GM18517 (cell line): ENCODE data around the gene MPV17.
"Not testable (repeated sequence)": the region's sequence is repeated elsewhere in the genome, so short reads cannot be mapped to it uniquely, and the experiment has no call there.

Experiments
- ATAC-seq: cut with Tn5 transposase; IDR thresholded peaks from one replicate; pipeline ENCODE4 v1.9.1; 2021; ENCODE audit warnings: mild to moderate bottlenecking, moderate library complexity; ENCODE audit not compliant: unreplicated experiment

MPV17 gene

GRCh38 chr2:27323596-27324285 is 844 bp upstream of the MPV17 start:
- no peak for ATAC-seq

- ATAC-seq = no peak
These were observed 564 bp downstream of the MPV17 start for GRCh38 chr2:27322301-27322765.

GRCh38 chr2:27320958-27321543 is 1.8 kb downstream of the MPV17 start:
- ATAC-seq = no peak

GRCh38 chr2:27319839-27320238 is 3.1 kb downstream of the MPV17 start:
- not testable (repeated sequence) for ATAC-seq

GRCh38 chr2:27316655-27317412 is 6.1 kb downstream of the MPV17 start:
- ATAC-seq = no peak

- ATAC-seq = no peak
These were observed 7.8 kb downstream of the MPV17 start for GRCh38 chr2:27315122-27315521.

- no peak for ATAC-seq
These were observed 8.2 kb downstream of the MPV17 start for GRCh38 chr2:27314709-27315108.

- ATAC-seq = no peak
These were observed 8.8 kb downstream of the MPV17 start for GRCh38 chr2:27313882-27314645.

GRCh38 chr2:27312152-27312551 is 10.7 kb downstream of the MPV17 start:
- no peak for ATAC-seq

- no peak for ATAC-seq
These were observed 13.2 kb downstream of the MPV17 start for GRCh38 chr2:27309651-27310050.

GRCh38 chr2:27308359-27308881 is 14.5 kb downstream of the MPV17 start, which contains the start of gene UCN:
Gene UCN (minus strand): TSS chr2:27308445. CDS start chr2:27307895, 550 bp downstream.
- ATAC-seq = no peak

- ATAC-seq = no peak
These were observed 15.1 kb downstream of the MPV17 start for GRCh38 chr2:27307545-27308358.

GRCh38 chr2:27307287-27307544 is 15.7 kb downstream of the MPV17 start:
- no peak for ATAC-seq

- no peak for ATAC-seq
These were observed 16.2 kb downstream of the MPV17 start for GRCh38 chr2:27306573-27307286.

- no peak for ATAC-seq
These were observed 16.8 kb downstream of the MPV17 start for GRCh38 chr2:27306136-27306535.

GRCh38 chr2:27305516-27305915 is 17.4 kb downstream of the MPV17 start:
- no peak for ATAC-seq

- ATAC-seq = no peak
These were observed 18.2 kb downstream of the MPV17 start for GRCh38 chr2:27304488-27305240.

- peak; percentile 51 for ATAC-seq
These were observed 19.5 kb downstream of the MPV17 start for GRCh38 chr2:27303093-27304025.
